ENCODE measurements around the gene LAS1L.
A peak's percentile ranks its signal among the peaks of the same experiment; 100 is the strongest.
"Not testable (repeated sequence)": the region's sequence is repeated elsewhere in the genome, so short reads cannot be mapped to it uniquely, and the experiment has no call there.

Gene LAS1L

DNA sequence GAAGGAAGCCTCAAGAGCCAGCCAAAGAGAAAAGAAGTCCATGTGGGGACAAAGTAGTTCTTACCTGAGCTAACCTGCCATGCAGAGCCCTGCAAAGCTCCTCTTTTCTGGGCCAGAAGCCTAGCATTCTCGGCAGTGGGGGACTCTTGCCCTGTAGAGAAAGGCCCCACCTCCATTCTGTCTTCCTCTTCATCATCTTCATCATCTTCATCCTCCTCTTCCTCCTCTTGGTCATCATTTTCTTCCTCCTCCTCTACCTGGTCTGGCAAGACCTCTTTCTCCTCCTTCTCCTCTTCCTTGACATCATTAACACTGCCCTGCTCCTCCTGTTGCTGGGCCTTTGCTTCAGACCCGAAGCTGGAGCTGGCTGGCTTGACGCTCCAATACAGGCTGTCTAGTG is 16.7 kb downstream of the LAS1L start:
- no peak for DNase-seq (ENCODE audit: low spot score)

GRCh38 chrX:65516756-65517155 is 17.8 kb downstream of the LAS1L start:
- no peak for DNase-seq (ENCODE audit: low spot score)

GRCh38 chrX:65513610-65514009 is 21.0 kb downstream of the LAS1L start:
- no peak for DNase-seq (ENCODE audit: low spot score)

DNA sequence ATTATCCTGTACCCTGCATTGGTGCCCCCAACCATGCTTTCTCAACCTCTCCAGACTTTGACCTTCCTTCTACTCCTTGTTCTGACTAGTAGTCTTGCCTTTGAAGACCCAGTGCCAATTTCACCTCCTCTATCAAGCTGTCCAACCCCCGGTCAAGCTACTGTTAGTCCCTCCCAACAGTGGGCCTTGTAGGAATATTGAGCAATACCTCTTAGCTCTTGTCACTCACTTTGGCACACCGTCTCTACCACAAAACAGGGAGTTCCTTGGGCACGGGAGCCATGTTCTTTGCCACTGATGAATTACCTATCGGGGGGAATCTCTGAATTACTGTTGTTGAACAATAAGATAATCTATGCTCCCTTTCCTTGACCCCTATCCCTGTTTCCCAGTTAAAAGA is 25.2 kb downstream of the LAS1L start:
- DNase-seq (ENCODE audit: low spot score): no peak

- DNase-seq (ENCODE audit: low spot score): no peak
Observed at GRCh38 chrX:65508851-65509250, 25.7 kb downstream of the LAS1L start.

DNA sequence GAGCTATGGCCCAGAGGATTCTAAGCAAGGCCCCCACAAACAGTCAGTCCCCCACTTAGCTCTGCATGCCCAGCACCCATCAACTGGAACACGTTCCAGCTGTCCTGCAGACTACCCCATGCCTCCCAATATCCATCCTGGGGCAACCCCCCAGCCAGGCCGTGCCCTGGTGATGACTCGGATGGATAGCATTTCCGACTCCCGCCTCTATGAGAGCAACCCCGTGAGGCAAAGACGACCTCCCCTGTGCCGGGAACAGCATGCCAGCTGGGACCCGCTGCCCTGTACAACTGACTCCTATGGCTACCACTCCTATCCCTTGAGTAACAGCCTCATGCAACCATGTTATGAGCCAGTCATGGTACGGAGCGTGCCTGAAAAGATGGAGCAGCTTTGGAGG is 32.0 kb downstream of the LAS1L start:
- DNase-seq (ENCODE audit: low spot score): no peak

DNA sequence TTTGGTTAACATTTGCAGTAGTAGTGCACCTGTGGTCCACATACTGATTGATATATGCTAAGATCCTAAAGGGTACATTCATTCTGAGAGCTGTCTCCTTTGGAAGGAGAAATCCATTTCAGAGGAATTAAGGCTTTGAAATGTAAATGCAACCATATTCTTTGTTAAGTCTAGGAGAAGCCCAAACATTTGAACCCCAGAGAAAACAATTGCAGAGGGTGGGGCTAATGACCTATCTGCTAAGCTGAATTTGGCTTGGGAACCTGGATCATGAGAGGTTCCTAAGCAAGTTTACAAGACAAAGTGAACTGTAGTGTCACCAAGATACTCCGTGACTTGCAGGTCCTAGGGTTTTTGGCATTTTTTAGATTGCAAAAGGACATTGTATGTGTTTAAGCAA is 41.2 kb downstream of the LAS1L start:
- no peak for DNase-seq (ENCODE audit: low spot score)

DNA sequence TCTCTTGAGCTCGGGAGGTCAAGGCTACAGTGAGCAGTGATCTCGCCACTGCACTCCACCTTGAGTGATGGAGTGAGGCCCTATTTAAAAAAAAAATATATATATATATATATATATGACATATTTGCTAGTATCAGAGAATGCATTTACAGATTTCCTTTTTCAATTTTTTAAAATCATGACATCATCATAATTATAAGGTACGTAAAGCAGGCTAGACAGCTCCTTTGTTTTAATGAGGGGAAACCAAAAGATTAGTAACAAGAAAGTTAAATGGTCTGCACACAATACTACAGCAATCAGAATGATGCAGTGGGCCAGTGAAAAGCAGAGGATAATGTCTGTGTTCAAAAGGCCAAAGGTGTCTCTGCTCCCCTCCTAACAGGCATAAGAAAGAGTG is 43.0 kb downstream of the LAS1L start:
- DNase-seq (ENCODE audit: low spot score): no peak

DNA sequence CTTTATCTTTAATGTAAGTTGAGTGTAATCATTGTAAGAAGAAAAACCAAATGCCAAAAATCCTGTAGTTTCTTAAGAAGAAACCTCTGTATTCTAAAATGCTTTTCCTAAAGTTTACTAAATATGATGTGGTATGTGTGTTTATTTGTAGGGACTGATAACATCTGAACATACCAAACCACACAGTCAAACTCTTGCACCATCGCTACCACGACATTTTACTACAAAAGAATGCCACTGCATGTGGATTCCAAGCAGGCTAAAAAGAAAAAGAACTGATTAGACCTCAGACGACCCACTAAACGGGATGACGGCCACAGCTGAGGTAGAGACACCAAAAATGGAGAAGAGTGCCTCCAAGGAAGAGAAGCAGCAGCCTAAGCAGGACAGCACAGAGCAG is 46.1 kb downstream of the LAS1L start:
- no peak for DNase-seq (ENCODE audit: low spot score)

GRCh38 chrX:65480960-65481359 is 53.6 kb downstream of the LAS1L start:
- no peak for DNase-seq (ENCODE audit: low spot score)

- not testable (repeated sequence) for DNase-seq (ENCODE audit: low spot score)
Observed at GRCh38 chrX:65479102-65479501, 55.5 kb downstream of the LAS1L start.

GRCh38 chrX:65476564-65476963 is 58.0 kb downstream of the LAS1L start:
- DNase-seq (ENCODE audit: low spot score): no peak

DNA sequence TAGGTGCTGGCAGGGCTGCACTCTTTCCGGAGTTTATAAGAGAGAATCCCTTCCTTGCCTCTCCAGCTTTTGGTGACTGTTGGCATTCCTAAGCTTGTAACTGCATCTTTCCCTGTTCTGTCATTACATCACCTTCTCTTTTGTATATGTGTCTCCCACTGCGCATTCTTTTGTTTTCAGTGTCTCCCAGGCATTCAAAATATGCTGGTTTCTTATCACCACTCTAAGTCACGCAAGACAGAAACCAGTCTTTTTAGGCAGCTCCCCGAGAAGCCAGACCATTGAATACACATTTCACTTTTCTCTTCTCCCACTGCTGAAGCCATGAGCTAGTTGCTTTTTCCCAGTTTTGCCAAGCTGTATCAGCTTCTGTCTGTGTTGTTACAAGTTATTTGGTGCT is 71.0 kb downstream of the LAS1L start:
- DNase-seq (ENCODE audit: low spot score): peak; percentile 9

Measured in GM03348 (cell line).